Stimulated activated CD8-positive, alpha-beta memory T cell treated with anti-CD3 and anti-CD28 coated beads, Interleukin-4, amount 100 ng/mL, for 24 hours (primary cell): ENCODE data around the gene SCUBE3.

Experiments used
- DNase-seq: peaks from one replicate; pipeline ENCODE4 v3.0.0-alpha.2; 2020; ENCODE audit warnings: low read depth

The SCUBE3 gene

GRCh38 chr6:35240838-35241801 is 27.4 kb downstream of the SCUBE3 start:
- peak; percentile 58 for DNase-seq

- DNase-seq = no peak
Measured at GRCh38 chr6:35242486-35242885, 28.7 kb downstream of the SCUBE3 start.

DNA sequence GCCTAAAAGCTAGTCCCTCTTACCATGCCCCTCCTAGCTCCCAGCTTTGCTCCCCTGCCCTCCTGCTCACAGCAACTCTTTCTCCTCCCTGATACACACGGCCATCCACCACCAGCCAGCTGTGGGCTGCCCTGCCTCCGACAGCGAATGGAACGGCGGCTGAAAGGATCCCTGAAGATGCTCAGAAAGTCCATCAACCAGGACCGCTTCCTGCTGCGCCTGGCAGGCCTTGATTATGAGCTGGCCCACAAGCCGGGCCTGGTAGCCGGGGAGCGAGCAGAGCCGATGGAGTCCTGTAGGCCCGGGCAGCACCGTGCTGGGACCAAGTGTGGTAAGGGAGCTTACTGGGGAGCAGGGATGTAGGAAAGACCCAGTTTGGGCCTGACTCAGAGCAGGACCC is 29.1 kb downstream of the SCUBE3 start:
- DNase-seq = no peak

GRCh38 chr6:35243386-35243958 is 29.7 kb downstream of the SCUBE3 start:
- DNase-seq = no peak

DNA sequence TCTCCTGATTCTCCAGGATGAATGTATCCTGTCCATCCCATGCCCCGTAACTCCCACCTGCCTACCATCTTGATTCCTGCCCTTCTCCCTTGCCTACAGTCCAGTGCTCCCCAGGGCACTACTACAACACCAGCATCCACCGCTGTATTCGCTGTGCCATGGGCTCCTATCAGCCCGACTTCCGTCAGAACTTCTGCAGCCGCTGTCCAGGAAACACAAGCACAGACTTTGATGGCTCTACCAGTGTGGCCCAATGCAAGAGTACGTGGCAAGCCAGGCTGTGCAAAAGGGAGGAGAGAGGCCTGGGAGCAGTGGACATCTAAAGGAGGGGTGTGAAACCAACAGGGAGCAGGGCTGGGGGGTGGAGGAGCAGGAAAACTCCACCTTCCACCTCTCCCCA is 30.8 kb downstream of the SCUBE3 start:
- no peak for DNase-seq

- no peak for DNase-seq
Measured at GRCh38 chr6:35247642-35248231, 34.0 kb downstream of the SCUBE3 start.

DNA sequence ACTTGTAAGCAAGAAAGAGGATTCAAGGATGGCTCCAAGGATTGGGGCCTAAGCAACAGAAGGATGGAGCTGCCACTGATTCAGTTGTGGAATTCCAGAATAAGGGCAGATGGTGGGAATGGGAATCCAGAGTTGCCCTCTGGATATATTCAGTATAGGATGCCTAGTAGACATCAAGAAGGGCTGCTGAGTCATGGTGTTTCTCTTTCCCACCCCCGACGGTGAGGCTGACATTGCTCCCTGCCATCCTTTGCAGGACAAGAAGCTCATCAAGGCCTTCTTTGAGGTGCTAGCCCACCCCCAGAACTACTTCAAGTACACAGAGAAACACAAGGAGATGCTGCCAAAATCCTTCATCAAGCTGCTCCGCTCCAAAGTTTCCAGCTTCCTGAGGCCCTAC is 34.5 kb downstream of the SCUBE3 start:
- DNase-seq = no peak

GRCh38 chr6:35248965-35249364 is 35.2 kb downstream of the SCUBE3 start:
- no peak for DNase-seq

DNA sequence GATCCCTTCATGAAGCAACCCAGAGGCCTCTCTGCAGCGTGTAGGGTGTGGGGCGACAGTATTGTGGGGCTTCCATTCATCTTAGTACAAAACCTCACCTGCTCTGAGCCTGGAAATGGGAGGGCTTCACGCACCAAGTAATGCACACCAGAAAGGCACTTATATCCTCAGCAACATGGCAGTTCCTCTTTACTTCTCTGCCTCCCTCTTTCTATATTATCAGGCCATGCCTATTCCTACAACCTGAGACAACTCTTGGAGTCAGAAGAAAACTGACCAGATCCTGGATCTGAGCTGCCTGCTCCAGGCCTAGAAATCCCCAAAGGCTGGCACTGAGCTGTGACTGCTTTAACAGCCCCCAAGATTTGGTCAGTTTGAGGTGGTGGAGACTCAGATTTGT is 38.2 kb downstream of the SCUBE3 start:
- DNase-seq = no peak

DNA sequence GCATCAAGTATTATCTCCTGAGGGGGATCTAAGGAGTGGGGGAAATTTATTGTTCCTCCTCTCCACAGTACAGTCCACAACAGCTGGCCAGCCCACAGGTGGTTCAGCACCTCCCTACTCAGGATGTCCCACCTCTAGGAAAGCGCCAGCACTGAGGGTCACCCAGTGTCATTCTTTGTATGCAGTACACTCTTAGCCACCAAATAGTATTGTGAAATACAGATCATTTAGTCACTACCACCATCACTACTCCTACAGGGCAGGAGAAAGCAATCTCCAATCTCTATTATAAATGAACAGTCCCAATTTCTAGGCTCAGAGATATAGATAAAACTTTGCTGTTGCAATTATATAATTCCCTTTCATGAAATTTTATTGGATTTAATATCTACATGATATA is 39.5 kb downstream of the SCUBE3 start:
- DNase-seq = no peak

DNA sequence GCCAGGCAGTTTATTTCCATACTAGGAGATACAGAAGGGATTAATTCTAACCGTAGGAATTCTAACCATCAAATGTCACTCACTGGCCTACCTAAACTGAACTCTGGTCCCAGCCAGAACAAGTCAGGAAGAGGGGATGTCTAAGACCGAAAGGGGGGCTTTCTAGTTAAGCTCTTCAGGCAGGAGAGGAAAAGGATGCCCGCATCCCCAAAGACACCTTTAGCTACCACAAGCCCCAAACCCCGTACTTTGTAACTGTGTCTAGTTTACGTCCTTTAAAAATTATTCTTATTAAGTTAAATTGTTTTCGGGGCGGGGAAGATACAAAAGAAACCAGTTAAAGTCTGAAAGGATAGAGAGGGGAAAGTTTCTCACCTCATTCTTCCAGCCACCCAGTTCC is 44.6 kb downstream of the SCUBE3 start:
- DNase-seq = no peak

GRCh38 chr6:35258858-35259193 is 45.1 kb downstream of the SCUBE3 start:
- no peak for DNase-seq

- peak; percentile 89 for DNase-seq
Measured at GRCh38 chr6:35259194-35259947, 45.6 kb downstream of the SCUBE3 start, which contains the start of gene ZNF76. ZNF76 (plus strand) TSS chr6:35259735; CDS start chr6:35281152, 21,417 bp downstream.

DNA sequence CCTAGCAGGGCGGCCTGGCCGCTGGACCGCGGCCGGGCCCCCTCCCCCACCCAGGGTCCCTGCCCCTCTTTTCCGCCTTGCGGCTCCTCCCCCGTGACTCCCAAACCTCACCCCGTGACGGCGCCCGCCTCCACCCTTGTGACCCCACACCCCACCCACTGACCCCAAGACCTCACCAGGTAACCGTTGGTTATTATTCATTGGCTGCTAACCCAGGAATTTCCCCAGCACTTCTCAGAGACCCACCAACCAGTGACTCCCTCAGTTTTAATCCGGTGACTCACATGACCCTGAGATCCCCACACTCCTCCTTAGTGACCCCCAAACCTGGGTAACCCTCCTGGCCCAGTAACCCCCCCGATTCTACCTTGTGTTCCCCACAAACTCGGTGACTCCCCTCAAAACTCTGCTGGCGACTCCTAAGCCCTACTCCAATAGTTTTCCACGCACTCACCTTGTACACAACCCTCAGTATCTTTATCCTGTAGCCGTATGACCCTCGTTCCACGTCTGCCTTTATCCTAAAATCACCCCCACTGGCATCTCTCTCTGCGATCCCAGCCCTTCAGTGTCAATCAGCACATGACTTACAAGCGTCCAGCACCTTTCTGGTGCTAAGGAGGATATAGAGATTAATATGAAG is 46.3 kb downstream of the SCUBE3 start:
- peak; percentile 51 for DNase-seq

GRCh38 chr6:35260591-35261570 is 47.1 kb downstream of the SCUBE3 start:
- DNase-seq = no peak

DNA sequence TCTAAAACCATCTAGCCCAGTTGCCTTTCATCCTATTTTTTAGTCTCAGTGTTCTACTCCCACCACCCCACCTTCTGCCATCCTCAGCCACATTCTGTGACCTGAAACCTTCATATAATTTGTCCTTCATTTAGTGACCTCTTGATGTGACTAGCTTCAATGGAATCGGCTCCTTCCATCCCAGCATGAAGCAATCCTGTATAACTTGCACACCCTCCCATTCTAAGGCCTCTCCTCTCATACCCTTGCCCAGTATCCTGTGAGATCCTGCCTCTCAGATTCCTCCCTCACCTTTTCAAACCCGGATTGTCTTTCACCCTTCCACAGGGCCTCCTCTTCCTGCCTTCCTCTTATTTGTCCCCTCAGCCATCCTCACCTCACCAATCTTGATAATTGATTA is 48.8 kb downstream of the SCUBE3 start:
- no peak for DNase-seq

GRCh38 chr6:35264550-35265274 is 51.0 kb downstream of the SCUBE3 start:
- DNase-seq = no peak

GRCh38 chr6:35265523-35265922 is 51.8 kb downstream of the SCUBE3 start:
- DNase-seq = no peak

- no peak for DNase-seq
Measured at GRCh38 chr6:35267446-35267845, 53.7 kb downstream of the SCUBE3 start.

DNA sequence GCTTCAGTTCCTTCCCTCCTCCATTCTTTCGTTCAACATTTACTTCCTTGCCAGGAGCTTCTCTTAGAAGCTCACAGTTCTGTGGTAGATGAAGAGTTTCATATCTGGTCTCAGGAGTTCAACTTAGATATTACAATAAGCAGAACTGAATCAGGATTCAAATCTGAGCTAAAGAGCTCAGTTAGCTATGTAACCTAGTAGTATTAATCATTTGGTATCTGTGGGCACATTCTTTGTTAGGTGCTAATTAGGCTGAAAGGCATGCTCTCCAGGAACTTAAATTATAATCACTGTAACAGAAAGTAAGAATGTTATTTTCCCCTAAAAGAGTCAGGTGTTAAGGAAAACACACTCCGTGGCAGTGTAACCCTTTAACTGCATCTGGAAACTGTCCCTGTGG is 54.1 kb downstream of the SCUBE3 start:
- DNase-seq = no peak
